K562 (cell line): ENCODE data around the gene TECPR1. TPM values are rescaled to one million over a fixed set of nuclear protein-coding genes. Genes with fewer than 3 reads are reported as not detected.

Experiments used
- ATAC-seq: fragments of 200-7000 bp; cut with Tn5 transposase; 3 replicates; pipeline ENCODE4 v1.9.1; 2020; ENCODE audit warnings: moderate library complexity
- BruUV-seq: library from RNA; stranded (reverse); fragments of 400-500 nt; replicated peaks from 2 replicates; lab custom pipeline; 2021; lab: Mats Ljungman, UMichigan
- CTCF ChIA-PET: fragments of 300-600 bp; formaldehyde crosslinking; extraction: SDS; loops from one replicate; lab custom pipeline; 2021; ENCODE audit warnings: low intra/inter-chr PET ratio; lab: Yijun Ruan, JAX
- POLR2A ChIA-PET: fragments of 300-600, 350-650 bp; sonication (Branson Sonifier 250); formaldehyde crosslinking; extraction: SDS; loops from one replicate; lab custom pipeline; 2021; ENCODE audit warnings: antibody characterized with exemption, inconsistent platforms; lab: Yijun Ruan, JAX
- DNase-seq, 4 experiments: peaks; one replicate each; pipeline versions ENCODE4 v3.0.0 to v3.0.0-alpha.2; 2011 to 2018; ENCODE audit warnings: low spot score in 3 of 4, mixed read lengths in 3 of 4; ENCODE audit errors: extremely low read depth in 1 of 4
- FAIRE-seq: peaks from 2 replicates; lab custom pipeline; 2011; peaks lifted over from hg19 to GRCh38; lab: Jason Lieb, UNC
- H2AFZ ChIP-seq: 2 replicates; pipeline ENCODE4 v1.6.0; 2011; ENCODE audit warnings: low read depth, low read length, control low read depth, inconsistent platforms
- H3K27ac ChIP-seq: fragments of 200-600 bp; 3 replicates; pipeline ENCODE4 v1.8.0; 2011; ENCODE audit warnings: low read depth, mild to moderate bottlenecking, control low read depth, inconsistent platforms, low read length, moderate library complexity, mixed read lengths; ENCODE audit errors: extremely low read depth
- H3K27me3 ChIP-seq, 2 experiments: fragments of 300-600 bp in 1 of 2; 2 replicates in 1 of 2; 3 replicates in 1 of 2; pipeline versions ENCODE4 v1.6.0 to v1.8.0; 2011; ENCODE audit warnings: inconsistent platforms in 2 of 2, low read length in 2 of 2, mild to moderate bottlenecking in 1 of 2, mixed read lengths in 1 of 2, moderate library complexity in 1 of 2; ENCODE audit not compliant: control insufficient read depth in 2 of 2, insufficient read depth in 2 of 2
- H3K36me3 ChIP-seq: fragments of 300-600 bp; 3 replicates; pipeline ENCODE4 v1.8.0; 2011; ENCODE audit warnings: mild to moderate bottlenecking, low read length, inconsistent platforms; ENCODE audit not compliant: control insufficient read depth, insufficient read depth
- H3K4me1 ChIP-seq, 2 experiments: fragments of 200-600 bp in 1 of 2; replicated peaks in 1 of 2; 2 replicates in 1 of 2; 3 replicates in 1 of 2; pipeline versions ENCODE4 v1.5.1 to v1.8.0; 2011; ENCODE audit warnings: inconsistent platforms in 2 of 2, low read length in 2 of 2, mild to moderate bottlenecking in 1 of 2, mixed read lengths in 1 of 2, moderate library complexity in 1 of 2; ENCODE audit not compliant: control insufficient read depth in 2 of 2, insufficient read depth in 2 of 2
- H3K4me2 ChIP-seq: 2 replicates; pipeline ENCODE4 v1.6.1; 2011; ENCODE audit warnings: low read length, control low read depth, inconsistent platforms, mixed read lengths; ENCODE audit not compliant: insufficient read depth
- H3K4me3 ChIP-seq: fragments of 200-600 bp; sonication (generic), shearing (Covaris generic); 2 replicates; pipeline ENCODE4 v1.5.1; 2016; ENCODE audit warnings: control low read depth, inconsistent platforms
- H3K79me2 ChIP-seq: fragments of 200-600 bp; 3 replicates; pipeline ENCODE4 v1.8.0; 2011; ENCODE audit warnings: low read length, inconsistent platforms; ENCODE audit not compliant: control insufficient read depth, insufficient read depth
- H3K9ac ChIP-seq, 2 experiments: 2 replicates each; pipeline versions ENCODE4 v1.6.0 to v1.6.1; 2011; ENCODE audit warnings: low read depth in 2 of 2, low read length in 2 of 2, control low read depth in 1 of 2, inconsistent platforms in 1 of 2, mild to moderate bottlenecking in 1 of 2, mixed read lengths in 1 of 2; ENCODE audit not compliant: insufficient read depth in 1 of 2
- H3K9me1 ChIP-seq: one replicate; pipeline ENCODE4 v1.6.0; 2011; ENCODE audit warnings: inconsistent platforms, mild to moderate bottlenecking, low read length, moderate library complexity; ENCODE audit not compliant: control insufficient read depth, insufficient read depth
- H3K9me3 ChIP-seq: replicated peaks from 2 replicates; pipeline ENCODE4 v1.5.1; 2011; ENCODE audit warnings: low read depth, low read length, inconsistent platforms; ENCODE audit not compliant: control insufficient read depth, insufficient read depth
- H4K20me1 ChIP-seq: replicated peaks from 2 replicates; pipeline ENCODE4 v1.6.1; 2011; ENCODE audit warnings: low read length, inconsistent platforms, mixed read lengths; ENCODE audit not compliant: control insufficient read depth, insufficient read depth
- FOS ChIP-seq: IDR thresholded peaks from 3 replicates; pipeline ENCODE4 v1.6.1; 2011; ENCODE audit not compliant: insufficient read length; ENCODE audit errors: extremely low read depth
- POLR2A ChIP-seq: fragments of 450-650 bp; conservative IDR thresholded peaks from 2 replicates; pipeline ENCODE4 v1.6.1; 2016
- SIN3B ChIP-seq: fragments of 450-650 bp; IDR thresholded peaks from 2 replicates; pipeline ENCODE4 v1.6.1; 2017; ENCODE audit warnings: low read depth, mild to moderate bottlenecking, moderate library complexity
- SOX6 ChIP-seq: fragments of 450-650 bp; IDR thresholded peaks from 2 replicates; pipeline ENCODE4 v1.6.1; 2014; ENCODE audit warnings: mild to moderate bottlenecking
- ZNF282 ChIP-seq: sonication (generic); formaldehyde crosslinking; IDR thresholded peaks from 2 replicates; pipeline ENCODE4 v1.8.1; 2023; ENCODE audit warnings: missing genetic modification reagents
- WGBS: fragments of 100-300 bp; shearing (Covaris generic); methylation state at CpG from one replicate; pipeline ENCODE4 v1.1.6; 2016; ENCODE audit warnings: low coverage, mixed read lengths; ENCODE audit not compliant: insufficient coverage; ENCODE audit errors: missing lambda C conversion rate; 5-methylcytosine and 5-hydroxymethylcytosine counted together
- in situ Hi-C: fragments of 300-500 bp; cut with MboI; formaldehyde crosslinking; loops from 4 replicates; pipeline ENCODE4 v1.15.0; 2018; ENCODE audit warnings: inconsistent platforms, mixed read lengths
- intact Hi-C: fragments of 100-400 bp; cut with micrococcal nuclease; formaldehyde crosslinking; loops from 2 replicates; pipeline ENCODE4 v1.14.2; 2022
- polyA plus RNA-seq, 8 experiments: library from polyadenylated mRNA; depleted of rRNA in 4 of 8; stranded (reverse) in 5 of 8; unstranded in 3 of 8; fragments of >200 nt; fragmentation: Nextera tagmentation in 2 of 8; fragmentation: Illumina TruSeq in 1 of 8; extraction: Ambion mirVana in 2 of 8; extraction: Trizol in 1 of 8; gene quantifications; 2 replicates each; pipeline versions ENCODE4 v1.2.1 to v1.2.3, GENCODE V29; 2011 to 2014; ENCODE audit warnings: inconsistent platforms in 1 of 8, missing spikeins in 1 of 8
- total RNA-seq, 7 experiments: library from RNA; depleted of rRNA in 6 of 7; stranded (reverse); fragments of >200 nt in 6 of 7; fragmentation: Illumina TruSeq in 2 of 7; extraction: Trizol in 2 of 7; gene quantifications; 2 replicates each; pipeline versions ENCODE4 v1.2.1 to v1.2.3, GENCODE V29; 2011 to 2021; ENCODE audit warnings: low replicate concordance in 1 of 7
- TF ChIP-seq, protein P1 (sequence below): sonication (generic); formaldehyde crosslinking; IDR thresholded peaks from 2 replicates; pipeline ENCODE4 v1.8.1; 2023; ENCODE audit warnings: missing genetic modification reagents, mild to moderate bottlenecking, borderline replicate concordance
- TF ChIP-seq, protein P2 (sequence below), 2 experiments: fragments of 450-650 bp in 1 of 2; sonication (generic) in 1 of 2; formaldehyde crosslinking in 1 of 2; IDR thresholded peaks in 1 of 2; conservative IDR thresholded peaks in 1 of 2; 2 replicates each; pipeline versions ENCODE4 v1.6.1 to v1.8.1; 2016 to 2023; ENCODE audit warnings: mild to moderate bottlenecking in 2 of 2, moderate library complexity in 2 of 2, inconsistent platforms in 1 of 2, missing genetic modification reagents in 1 of 2
- TF ChIP-seq, protein P3 (sequence below): fragments of 250-450 bp; sonication (Bioruptor Pico); IDR thresholded peaks from 2 replicates; pipeline ENCODE4 v1.4.0; 2020; ENCODE audit warnings: mild to moderate bottlenecking, moderate library complexity, borderline replicate concordance
- TF ChIP-seq, protein P4 (sequence below), 2 experiments: fragments of 450-650 bp; IDR thresholded peaks; 2 replicates each; pipeline ENCODE4 v1.6.1; 2018; ENCODE audit warnings: mild to moderate bottlenecking in 2 of 2, low read depth in 1 of 2; ENCODE audit not compliant: partially characterized antibody in 2 of 2

TECPR1 gene
- total and polyA plus RNA-seq, 9 of the 15 experiments (the other 6 are each of a cell fraction or from before 2014, with no cell fraction given), result 0.17 to 15.0 (median 2.2) TPM

DNA sequence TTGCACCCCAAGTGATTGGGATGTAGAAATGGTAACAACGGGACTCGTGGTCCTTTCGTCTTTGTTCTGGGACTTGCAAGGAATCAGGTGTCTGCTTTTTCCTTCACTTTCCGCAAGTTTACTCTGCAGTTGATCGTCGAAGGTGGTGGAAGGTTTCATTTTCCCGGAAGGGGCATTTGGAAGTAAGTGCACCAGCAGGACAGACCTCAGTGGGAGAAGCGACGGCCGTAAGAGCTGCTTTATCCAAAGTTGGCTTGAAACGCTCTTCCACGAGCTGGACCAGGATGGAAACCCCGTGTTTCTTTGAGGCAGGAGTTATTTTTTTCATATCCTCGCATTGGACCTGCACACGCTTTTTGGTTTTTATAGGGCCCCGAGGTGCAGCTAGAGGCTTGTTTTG lies 30.7 kb upstream of the TECPR1 start:
- intact Hi-C loops, result no loop called here
- ChIA-PET CTCF (no interaction called here), POLR2A (no interaction called here)
- H3K4me1 ChIP-seq, result peaks cover 11 to 64% of the 10 kb centered on the region in 2 experiments; a peak in 4 of 5 replicates
- H3K9me1 ChIP-seq, result no peaks in the 10 kb centered on the region
- in situ Hi-C loops, result loop anchor here (5.0 kb wide), 1 partner anchor 45 kb away; no protein-coding TSS in a partner anchor
- no peak overlapping the region for H2AFZ ChIP-seq
- peak overlapping the region; percentile 79 to 91; a peak in 2 of 4 replicates for H3K9ac ChIP-seq
- FAIRE-seq (no peak), ATAC-seq (no peak), DNase-seq (no peak)
- H3K27ac ChIP-seq, result peak overlapping the region; percentile 68; the same call in 2 of the 3 replicates
- peak overlapping the region; percentile 68; the same call in 1 of the 2 replicates for H3K4me3 ChIP-seq
- 71% methylated on average over 12 of the region's 16 CpGs for WGBS
- H3K9me3 ChIP-seq, result no peaks in the 10 kb centered on the region
- TSS peak; percentile 72 for BruUV-seq
- peaks cover 16% of the 10 kb centered on the region; the same call in 2 of the 3 replicates for H3K36me3 ChIP-seq
- H3K27me3 ChIP-seq, result peaks cover 0 to 18% of the 10 kb centered on the region in 2 experiments; a peak in 2 of 5 replicates
- H3K79me2 ChIP-seq, result peaks cover 21% of the 10 kb centered on the region
- H4K20me1 ChIP-seq, result peaks cover 5% of the 10 kb centered on the region; the same call in 1 of the 2 replicates
- H3K4me2 ChIP-seq, result peak overlapping the region; percentile 80
- TF ChIP-seq FOS (no peak), SOX6 (no peak), ZNF282 (CRISPR knock-in tag) (no peak), SIN3B (no peak), POLR2A (no peak)
- TF ChIP-seq, protein P1, sequence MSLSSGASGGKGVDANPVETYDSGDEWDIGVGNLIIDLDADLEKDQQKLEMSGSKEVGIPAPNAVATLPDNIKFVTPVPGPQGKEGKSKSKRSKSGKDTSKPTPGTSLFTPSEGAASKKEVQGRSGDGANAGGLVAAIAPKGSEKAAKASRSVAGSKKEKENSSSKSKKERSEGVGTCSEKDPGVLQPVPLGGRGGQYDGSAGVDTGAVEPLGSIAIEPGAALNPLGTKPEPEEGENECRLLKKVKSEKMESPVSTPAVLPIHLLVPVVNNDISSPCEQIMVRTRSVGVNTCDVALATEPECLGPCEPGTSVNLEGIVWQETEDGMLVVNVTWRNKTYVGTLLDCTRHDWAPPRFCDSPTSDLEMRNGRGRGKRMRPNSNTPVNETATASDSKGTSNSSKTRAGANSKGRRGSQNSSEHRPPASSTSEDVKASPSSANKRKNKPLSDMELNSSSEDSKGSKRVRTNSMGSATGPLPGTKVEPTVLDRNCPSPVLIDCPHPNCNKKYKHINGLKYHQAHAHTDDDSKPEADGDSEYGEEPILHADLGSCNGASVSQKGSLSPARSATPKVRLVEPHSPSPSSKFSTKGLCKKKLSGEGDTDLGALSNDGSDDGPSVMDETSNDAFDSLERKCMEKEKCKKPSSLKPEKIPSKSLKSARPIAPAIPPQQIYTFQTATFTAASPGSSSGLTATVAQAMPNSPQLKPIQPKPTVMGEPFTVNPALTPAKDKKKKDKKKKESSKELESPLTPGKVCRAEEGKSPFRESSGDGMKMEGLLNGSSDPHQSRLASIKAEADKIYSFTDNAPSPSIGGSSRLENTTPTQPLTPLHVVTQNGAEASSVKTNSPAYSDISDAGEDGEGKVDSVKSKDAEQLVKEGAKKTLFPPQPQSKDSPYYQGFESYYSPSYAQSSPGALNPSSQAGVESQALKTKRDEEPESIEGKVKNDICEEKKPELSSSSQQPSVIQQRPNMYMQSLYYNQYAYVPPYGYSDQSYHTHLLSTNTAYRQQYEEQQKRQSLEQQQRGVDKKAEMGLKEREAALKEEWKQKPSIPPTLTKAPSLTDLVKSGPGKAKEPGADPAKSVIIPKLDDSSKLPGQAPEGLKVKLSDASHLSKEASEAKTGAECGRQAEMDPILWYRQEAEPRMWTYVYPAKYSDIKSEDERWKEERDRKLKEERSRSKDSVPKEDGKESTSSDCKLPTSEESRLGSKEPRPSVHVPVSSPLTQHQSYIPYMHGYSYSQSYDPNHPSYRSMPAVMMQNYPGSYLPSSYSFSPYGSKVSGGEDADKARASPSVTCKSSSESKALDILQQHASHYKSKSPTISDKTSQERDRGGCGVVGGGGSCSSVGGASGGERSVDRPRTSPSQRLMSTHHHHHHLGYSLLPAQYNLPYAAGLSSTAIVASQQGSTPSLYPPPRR (CRISPR knock-in tag), result no peak
- TF ChIP-seq, protein P2, sequence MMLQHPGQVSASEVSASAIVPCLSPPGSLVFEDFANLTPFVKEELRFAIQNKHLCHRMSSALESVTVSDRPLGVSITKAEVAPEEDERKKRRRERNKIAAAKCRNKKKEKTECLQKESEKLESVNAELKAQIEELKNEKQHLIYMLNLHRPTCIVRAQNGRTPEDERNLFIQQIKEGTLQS (IDR thresholded peaks at IDR 0.05), result no peak
- TF ChIP-seq, protein P2 (CRISPR knock-in tag; conservative IDR thresholded peaks at IDR 0.05), result no peak
- TF ChIP-seq, protein P3, sequence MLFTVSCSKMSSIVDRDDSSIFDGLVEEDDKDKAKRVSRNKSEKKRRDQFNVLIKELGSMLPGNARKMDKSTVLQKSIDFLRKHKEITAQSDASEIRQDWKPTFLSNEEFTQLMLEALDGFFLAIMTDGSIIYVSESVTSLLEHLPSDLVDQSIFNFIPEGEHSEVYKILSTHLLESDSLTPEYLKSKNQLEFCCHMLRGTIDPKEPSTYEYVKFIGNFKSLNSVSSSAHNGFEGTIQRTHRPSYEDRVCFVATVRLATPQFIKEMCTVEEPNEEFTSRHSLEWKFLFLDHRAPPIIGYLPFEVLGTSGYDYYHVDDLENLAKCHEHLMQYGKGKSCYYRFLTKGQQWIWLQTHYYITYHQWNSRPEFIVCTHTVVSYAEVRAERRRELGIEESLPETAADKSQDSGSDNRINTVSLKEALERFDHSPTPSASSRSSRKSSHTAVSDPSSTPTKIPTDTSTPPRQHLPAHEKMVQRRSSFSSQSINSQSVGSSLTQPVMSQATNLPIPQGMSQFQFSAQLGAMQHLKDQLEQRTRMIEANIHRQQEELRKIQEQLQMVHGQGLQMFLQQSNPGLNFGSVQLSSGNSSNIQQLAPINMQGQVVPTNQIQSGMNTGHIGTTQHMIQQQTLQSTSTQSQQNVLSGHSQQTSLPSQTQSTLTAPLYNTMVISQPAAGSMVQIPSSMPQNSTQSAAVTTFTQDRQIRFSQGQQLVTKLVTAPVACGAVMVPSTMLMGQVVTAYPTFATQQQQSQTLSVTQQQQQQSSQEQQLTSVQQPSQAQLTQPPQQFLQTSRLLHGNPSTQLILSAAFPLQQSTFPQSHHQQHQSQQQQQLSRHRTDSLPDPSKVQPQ (CRISPR knock-in tag), result no peak
- TF ChIP-seq, protein P4, sequence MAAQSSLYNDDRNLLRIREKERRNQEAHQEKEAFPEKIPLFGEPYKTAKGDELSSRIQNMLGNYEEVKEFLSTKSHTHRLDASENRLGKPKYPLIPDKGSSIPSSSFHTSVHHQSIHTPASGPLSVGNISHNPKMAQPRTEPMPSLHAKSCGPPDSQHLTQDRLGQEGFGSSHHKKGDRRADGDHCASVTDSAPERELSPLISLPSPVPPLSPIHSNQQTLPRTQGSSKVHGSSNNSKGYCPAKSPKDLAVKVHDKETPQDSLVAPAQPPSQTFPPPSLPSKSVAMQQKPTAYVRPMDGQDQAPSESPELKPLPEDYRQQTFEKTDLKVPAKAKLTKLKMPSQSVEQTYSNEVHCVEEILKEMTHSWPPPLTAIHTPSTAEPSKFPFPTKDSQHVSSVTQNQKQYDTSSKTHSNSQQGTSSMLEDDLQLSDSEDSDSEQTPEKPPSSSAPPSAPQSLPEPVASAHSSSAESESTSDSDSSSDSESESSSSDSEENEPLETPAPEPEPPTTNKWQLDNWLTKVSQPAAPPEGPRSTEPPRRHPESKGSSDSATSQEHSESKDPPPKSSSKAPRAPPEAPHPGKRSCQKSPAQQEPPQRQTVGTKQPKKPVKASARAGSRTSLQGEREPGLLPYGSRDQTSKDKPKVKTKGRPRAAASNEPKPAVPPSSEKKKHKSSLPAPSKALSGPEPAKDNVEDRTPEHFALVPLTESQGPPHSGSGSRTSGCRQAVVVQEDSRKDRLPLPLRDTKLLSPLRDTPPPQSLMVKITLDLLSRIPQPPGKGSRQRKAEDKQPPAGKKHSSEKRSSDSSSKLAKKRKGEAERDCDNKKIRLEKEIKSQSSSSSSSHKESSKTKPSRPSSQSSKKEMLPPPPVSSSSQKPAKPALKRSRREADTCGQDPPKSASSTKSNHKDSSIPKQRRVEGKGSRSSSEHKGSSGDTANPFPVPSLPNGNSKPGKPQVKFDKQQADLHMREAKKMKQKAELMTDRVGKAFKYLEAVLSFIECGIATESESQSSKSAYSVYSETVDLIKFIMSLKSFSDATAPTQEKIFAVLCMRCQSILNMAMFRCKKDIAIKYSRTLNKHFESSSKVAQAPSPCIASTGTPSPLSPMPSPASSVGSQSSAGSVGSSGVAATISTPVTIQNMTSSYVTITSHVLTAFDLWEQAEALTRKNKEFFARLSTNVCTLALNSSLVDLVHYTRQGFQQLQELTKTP (IDR thresholded peaks at IDR 0.05; ENCODE audit: low read depth in 1 of 2, partially characterized antibody in 2 of 2), result no peak
